Stimulated activated CD4-positive, alpha-beta T cell treated with anti-CD3 and anti-CD28 coated beads, Interleukin-12 subunit alpha, Interleukin-12 subunit beta, amount 100 ng/mL, for 24 hours (primary cell): ENCODE measurements around the gene ABAT.
"Not testable (repeated sequence)": the region's sequence is repeated elsewhere in the genome, so short reads cannot be mapped to it uniquely, and the experiment has no call there.

Experiments
- DNase-seq, 2 experiments: peaks; one replicate each; pipeline ENCODE4 v3.0.0-alpha.2; 2020; ENCODE audit warnings: low read depth in 2 of 2

ABAT gene

GRCh38 chr16:8785408-8785807 lies 111.0 kb downstream of the ABAT start:
- no peak for DNase-seq

DNA sequence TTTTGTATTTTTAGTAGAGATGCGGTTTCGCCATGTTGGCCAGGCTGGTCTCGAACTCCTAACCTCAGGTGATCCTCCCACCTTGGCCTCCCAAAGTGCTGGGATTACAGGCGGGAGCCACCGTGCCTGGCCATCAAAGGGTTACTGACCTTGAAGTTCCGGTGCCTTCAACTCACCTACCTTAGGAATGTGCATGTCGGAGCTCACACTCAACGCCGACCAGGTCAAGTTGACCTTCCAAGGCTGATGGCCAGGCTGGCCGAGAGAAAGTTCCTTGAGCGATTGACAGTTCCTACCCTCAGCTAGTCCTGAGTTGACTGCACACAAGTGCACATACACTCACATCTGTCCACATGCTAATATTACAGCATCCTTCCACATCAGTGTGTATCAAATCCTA lies 111.9 kb downstream of the ABAT start:
- not testable (repeated sequence) for DNase-seq

GRCh38 chr16:8788578-8789172 lies 114.3 kb downstream of the ABAT start:
- no peak for DNase-seq

DNA sequence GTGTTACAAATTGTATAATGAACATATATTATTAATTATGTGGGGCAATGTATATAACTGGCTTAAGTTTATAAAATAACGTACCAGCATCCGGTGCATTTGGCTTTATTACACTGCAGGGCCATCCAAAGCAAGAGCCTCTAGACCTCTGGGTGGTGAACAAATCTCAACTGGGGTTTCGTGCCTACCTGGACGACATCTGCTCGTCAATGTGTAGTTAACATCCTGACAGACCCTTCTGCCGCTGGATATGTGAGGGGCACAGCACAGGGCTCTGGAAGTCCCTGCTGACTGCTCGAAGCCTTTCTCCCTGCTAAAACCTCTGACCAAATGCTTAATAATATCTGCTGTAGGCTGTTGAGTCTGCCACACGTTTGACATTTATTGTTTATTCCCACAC lies 120.7 kb downstream of the ABAT start:
- DNase-seq = no peak

DNA sequence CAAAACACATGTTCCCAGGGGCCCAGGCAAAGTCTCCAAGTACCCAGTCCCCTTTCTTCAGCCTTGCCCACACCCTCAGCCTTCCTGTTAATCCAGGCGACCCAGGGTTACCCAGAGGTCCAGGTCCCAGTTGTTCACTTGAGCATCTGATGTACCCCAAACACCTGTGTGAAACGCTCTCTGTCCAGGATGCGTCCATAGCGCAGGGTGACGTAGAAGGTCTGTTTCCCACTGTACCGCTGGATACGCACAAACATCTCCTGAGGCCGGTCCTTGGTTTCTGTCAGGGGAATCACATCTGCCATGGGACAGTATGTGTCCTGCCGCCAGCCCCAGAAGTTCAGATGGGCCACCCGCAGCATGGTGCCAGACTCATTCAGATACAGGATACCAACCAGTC lies 121.4 kb downstream of the ABAT start:
- DNase-seq = no peak

DNA sequence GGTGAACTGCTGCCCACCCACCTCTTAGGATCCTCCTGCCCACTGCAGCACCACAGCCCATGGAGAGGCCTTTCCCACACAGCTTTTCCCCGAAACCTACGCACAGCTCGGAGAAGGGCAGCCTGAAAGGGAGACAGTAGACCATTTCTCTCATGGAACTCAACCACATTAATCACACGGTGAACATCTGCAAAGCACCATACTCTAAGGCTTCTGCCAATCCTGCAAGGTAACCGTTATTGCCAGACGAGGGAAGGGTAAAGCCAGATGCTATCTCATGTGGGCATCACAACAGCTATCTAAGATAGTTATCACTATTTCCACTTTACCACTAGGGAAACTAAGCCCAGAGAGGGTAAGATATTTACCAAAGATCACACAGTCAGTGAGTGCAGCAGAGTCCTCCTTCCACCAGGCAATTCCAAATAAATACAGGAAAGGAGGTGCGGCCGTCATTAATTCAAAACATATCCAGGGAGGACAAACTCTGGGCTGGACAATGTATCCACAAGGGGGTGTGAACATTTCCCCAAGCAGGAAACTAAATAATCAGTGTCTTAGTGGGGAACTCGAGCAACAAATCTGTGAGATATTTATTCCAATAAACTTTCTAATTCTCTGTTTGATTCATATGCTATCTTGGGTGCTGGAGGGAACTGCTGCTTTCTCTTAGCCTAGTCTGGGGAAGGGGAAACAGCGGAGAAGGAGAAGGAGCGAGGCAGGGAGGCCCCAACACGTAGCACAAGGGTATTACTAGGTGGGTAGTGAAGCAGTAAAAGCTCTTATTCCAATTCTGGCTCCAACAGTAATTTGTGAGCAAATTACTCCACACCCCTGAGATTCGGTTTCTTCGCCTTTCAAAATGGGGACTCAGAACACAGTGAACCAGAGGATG lies 122.3 kb downstream of the ABAT start:
- no peak for DNase-seq

GRCh38 chr16:8797364-8798173 lies 123.2 kb downstream of the ABAT start, which contains the start of the genes PMM2 and TMEM186:
PMM2 (plus strand) TSS chr16:8797839; CDS start chr16:8797883, 44 bp downstream.
TMEM186 (minus strand) TSS chr16:8797639; CDS start chr16:8797614, 25 bp downstream.
- peak; percentile 91 for DNase-seq

- peak; percentile 3 to 6 for DNase-seq
Measured at GRCh38 chr16:8798174-8798527, 123.7 kb downstream of the ABAT start.

- DNase-seq = no peak
Measured at GRCh38 chr16:8798535-8799157, 124.2 kb downstream of the ABAT start.

DNA sequence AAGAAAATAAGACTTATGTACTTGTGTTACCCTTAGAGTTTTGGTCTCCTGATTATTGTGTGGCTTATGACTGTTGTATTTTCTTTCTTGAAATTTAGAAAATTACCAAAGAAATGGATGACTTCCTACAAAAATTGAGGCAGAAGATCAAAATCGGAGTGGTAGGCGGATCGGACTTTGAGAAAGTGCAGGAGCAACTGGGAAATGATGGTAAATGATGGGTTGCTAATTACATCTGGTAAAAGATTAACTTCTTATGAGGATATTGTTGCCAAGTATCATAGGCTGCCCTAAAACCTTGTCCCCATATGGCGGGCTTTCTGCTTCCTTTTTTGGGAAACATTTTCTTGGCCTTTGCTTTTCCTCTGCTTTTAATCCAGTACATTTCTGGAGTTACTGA lies 127.3 kb downstream of the ABAT start:
- no peak for DNase-seq

GRCh38 chr16:8803733-8804132 lies 129.3 kb downstream of the ABAT start:
- DNase-seq = not testable (repeated sequence)

DNA sequence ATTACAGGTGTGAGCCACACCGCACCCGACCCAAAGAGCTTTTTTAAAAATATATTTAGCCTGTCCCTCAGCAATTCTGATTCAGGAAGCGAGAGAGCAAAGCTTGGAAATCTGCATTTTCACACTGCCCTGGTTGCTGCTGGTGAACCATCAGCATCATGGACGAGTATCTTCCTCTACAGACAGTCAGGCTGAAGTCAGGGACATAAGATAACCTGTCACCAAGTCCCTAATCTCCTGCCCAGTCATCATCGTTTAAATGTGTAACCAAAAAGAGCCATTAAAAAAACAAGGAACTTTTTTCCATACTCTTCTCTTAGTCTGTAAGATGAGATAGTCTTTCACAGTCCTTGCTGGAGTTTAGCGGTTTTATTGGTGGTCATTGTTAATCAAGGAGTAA lies 129.9 kb downstream of the ABAT start:
- DNase-seq = no peak

DNA sequence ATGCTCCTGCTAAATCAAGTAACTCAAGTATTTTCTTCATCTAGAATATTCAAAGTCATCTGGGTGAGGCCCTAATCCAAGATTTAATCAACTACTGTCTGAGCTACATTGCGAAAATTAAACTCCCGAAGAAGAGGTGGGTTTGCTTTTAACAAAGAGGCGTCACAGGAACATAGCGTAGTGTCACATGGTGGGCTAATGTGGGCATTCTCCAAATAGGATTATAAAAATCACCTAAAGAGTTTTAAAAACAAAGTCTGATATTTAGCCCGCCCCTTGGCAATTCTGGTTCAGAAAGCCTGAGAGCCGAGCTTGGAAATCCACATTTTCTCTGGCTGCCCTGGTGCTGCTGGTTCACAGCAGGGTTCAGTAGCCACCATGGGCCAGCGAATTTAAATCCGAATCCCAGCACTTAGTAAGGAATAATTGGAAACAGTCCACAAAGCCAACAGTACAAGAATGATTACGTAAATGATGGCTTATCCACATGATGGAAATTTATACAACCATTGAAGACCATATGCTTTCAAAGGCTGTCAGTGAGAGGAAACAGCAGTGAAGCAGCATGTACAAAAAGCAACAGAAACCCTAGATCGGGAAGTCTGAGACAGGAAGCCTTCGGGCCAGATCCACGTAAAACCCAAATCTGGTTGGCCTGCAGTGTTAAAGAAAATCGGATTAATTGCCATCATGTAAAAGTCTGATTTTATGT lies 132.0 kb downstream of the ABAT start:
- no peak for DNase-seq

DNA sequence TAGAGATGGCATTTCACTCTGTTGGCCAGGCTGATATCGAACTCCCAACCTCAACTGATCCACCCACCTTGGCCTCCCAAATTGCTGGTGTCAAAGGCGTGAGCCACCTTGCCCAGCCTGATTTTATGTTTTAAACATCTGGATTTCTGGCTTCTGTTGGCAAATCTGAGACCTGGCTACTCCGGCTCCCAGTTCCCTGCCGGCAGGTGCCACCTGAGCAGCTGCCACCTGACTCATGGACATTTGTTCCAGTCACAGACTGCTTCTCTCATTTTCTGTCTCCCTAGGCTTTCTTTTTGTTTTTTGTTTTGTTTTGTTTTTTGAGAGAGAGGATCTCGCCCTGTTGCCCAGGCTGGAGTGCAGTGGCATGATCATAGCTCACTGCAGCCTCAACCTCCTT lies 132.8 kb downstream of the ABAT start:
- no peak for DNase-seq

- no peak for DNase-seq
Measured at GRCh38 chr16:8808009-8808408, 133.6 kb downstream of the ABAT start.

GRCh38 chr16:8808613-8809353 lies 134.4 kb downstream of the ABAT start:
- DNase-seq = no peak

DNA sequence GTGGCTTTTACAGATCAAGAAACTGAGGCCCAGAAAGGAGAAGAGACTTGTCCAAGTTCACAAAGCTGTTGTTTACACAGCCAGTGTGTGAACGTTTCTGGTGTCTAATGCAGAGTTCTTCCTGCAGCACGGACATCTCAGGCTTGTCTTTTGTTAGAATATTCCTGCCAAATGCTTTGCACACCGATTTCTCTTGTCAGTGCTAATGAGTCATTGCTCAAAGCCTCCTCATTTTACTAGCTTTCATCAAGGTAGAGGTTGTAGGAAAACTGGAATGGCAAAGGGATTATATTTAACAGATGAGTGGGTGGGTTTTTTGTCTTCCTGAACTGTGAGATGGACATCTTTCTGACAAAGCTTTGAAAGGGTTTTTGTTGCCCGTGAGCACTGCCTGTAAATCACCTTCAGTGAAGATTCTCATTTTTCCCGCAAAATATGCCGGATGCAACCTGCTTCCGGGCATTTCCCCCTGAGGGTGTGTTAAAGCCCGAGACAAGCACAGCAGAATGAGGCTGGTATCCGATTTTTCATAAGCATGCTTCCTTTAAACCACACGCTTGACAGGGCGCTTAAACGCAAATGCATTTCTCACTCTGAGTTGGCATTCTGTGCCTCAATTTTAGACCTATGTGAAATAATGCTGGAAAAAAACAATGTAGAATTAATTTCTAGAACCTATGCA lies 137.9 kb downstream of the ABAT start:
- no peak for DNase-seq

DNA sequence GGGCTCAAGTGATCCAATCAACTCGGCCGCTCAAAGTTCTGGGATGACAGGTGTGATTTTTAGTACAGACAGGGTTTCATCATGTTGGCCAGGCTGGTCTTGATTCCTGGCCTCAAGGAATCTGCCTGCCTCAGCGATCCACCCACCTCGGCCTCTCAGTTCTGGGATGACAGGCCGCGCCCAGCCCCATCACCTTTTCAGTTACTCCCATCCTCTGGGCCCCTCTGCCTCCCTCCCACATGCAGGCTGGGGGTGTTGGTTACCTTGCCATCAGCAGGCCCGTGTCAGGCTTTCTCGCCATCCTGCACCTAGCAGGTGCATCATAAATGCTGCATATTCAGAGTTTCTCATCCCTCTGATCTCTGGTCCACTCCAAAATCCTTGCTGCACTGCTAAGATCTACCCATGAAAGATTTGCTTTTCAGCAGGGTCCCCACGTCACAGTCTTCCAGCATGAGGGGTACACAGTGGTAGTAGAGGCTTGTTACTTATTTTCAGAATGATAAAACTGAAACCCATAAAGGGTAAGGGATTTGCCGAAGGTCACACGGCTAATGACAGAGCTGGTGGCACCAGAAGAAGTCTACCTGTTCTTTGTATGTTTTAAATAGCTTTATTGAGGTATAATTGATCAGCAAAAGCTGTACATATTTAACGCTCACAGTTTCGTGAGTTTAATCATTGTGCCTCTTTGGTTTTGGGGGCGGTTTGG lies 139.8 kb downstream of the ABAT start:
- DNase-seq = no peak

DNA sequence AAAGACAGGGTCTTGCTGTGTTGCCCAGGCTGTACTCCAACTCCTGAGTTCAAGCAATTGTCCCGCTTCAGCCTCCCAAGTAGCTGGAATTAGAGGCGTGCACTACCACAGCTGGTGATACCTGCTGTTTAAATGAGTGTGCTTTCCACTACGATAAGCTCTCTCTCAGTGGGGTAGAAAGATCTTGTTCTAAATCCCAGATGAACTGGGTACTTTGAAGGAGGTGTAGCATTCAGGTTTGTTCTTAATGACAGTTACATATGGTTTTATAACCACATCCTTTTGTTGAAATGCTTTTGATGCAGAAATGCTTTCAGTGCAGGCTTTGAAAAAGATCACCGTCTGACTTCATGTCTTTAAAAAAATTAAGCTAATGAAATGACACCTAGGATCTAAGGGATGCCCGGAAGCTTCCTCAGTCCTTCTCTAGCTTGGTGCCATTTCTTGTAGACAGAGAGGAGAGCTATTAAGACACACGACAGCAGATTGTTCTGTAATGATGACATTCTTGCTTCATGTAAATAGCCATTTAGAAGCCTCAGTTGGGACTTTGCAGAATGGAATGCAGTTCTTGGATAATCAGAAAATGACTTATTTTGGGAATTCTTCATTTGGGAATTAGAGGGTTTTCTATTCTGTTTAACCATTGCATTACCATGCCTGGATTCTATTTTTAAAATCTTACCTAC lies 142.7 kb downstream of the ABAT start:
- DNase-seq = no peak
